Muscle layer of duodenum (tissue), 2 donors: ENCODE measurements around the gene SHB.

Experiments used
- H3K27ac ChIP-seq: one replicate; pipeline ENCODE4 v1.7.0; 2013; ENCODE audit warnings: mild to moderate bottlenecking, low read length
- H3K27me3 ChIP-seq: one replicate; pipeline ENCODE4 v1.7.0; 2013; ENCODE audit warnings: low read depth, mild to moderate bottlenecking, control low read depth, low read length
- H3K36me3 ChIP-seq, 2 donors: one replicate each; pipeline ENCODE4 v1.7.0; 2013; ENCODE audit warnings: low read length in 2 of 2, control low read depth in 1 of 2, mild to moderate bottlenecking in 1 of 2; ENCODE audit not compliant: insufficient read depth in 2 of 2, control insufficient read depth in 1 of 2
- H3K4me1 ChIP-seq, 2 donors: one replicate each; pipeline ENCODE4 v1.7.0; 2013; ENCODE audit warnings: low read length in 2 of 2, mild to moderate bottlenecking in 2 of 2, control low read depth in 1 of 2, moderate library complexity in 1 of 2; ENCODE audit not compliant: insufficient read depth in 2 of 2, control insufficient read depth in 1 of 2
- H3K4me3 ChIP-seq, 2 donors: one replicate each; pipeline ENCODE4 v1.7.0; 2013; ENCODE audit warnings: low read length in 2 of 2, low read depth in 1 of 2, mild to moderate bottlenecking in 1 of 2
- H3K9me3 ChIP-seq, 2 donors: one replicate each; pipeline ENCODE4 v1.7.0; 2013; ENCODE audit warnings: low read length in 2 of 2, control low read depth in 1 of 2, mild to moderate bottlenecking in 1 of 2; ENCODE audit not compliant: control insufficient read depth in 1 of 2
- donor health status: healthy.

The SHB gene

GRCh38 chr9:37987467-37987981 is 81.5 kb downstream of the SHB start:
- Histone ChIP-seq H3K4me3 (no peak overlapping the region), H3K4me1 (peaks cover 0 to 12% of the 10 kb centered on the region in 2 donors), H3K27me3 (no peaks in the 10 kb centered on the region), H3K27ac (no peak overlapping the region), H3K36me3 (no peaks in the 10 kb centered on the region), H3K9me3 (no peaks in the 10 kb centered on the region)

- H3K27me3 ChIP-seq = no peaks in the 10 kb centered on the region
- H3K4me3 ChIP-seq = no peak overlapping the region
- H3K27ac ChIP-seq = no peak overlapping the region
- no peaks in the 10 kb centered on the region for H3K36me3 ChIP-seq
- H3K9me3 ChIP-seq = no peaks in the 10 kb centered on the region
- peaks cover 0 to 12% of the 10 kb centered on the region in 2 donors for H3K4me1 ChIP-seq
Observed at GRCh38 chr9:37986771-37987258, 82.2 kb downstream of the SHB start.

- Histone ChIP-seq H3K27me3 (no peaks in the 10 kb centered on the region), H3K4me1 (peaks cover 0 to 12% of the 10 kb centered on the region in 2 donors), H3K36me3 (no peaks in the 10 kb centered on the region), H3K27ac (no peak overlapping the region), H3K4me3 (no peak overlapping the region), H3K9me3 (no peaks in the 10 kb centered on the region)
Observed at GRCh38 chr9:37986001-37986400, 83.0 kb downstream of the SHB start.

- H3K27ac ChIP-seq = no peak overlapping the region
- H3K9me3 ChIP-seq = no peaks in the 10 kb centered on the region
- H3K4me3 ChIP-seq = no peak overlapping the region
- peaks cover 0 to 12% of the 10 kb centered on the region in 2 donors for H3K4me1 ChIP-seq
- H3K36me3 ChIP-seq = no peaks in the 10 kb centered on the region
- H3K27me3 ChIP-seq = no peaks in the 10 kb centered on the region
Observed at GRCh38 chr9:37984672-37985611, 84.1 kb downstream of the SHB start.

- H3K4me1 ChIP-seq = peaks cover 0 to 12% of the 10 kb centered on the region in 2 donors
- H3K27ac ChIP-seq = no peak overlapping the region
- no peak overlapping the region for H3K4me3 ChIP-seq
- no peaks in the 10 kb centered on the region for H3K9me3 ChIP-seq
- H3K36me3 ChIP-seq = no peaks in the 10 kb centered on the region
- H3K27me3 ChIP-seq = no peaks in the 10 kb centered on the region
Observed at GRCh38 chr9:37984278-37984671, 84.8 kb downstream of the SHB start.

- Histone ChIP-seq H3K36me3 (no peaks in the 10 kb centered on the region), H3K4me3 (no peak overlapping the region), H3K27me3 (no peaks in the 10 kb centered on the region), H3K4me1 (peaks cover 0 to 12% of the 10 kb centered on the region in 2 donors), H3K27ac (no peak overlapping the region), H3K9me3 (no peaks in the 10 kb centered on the region)
Observed at GRCh38 chr9:37983381-37984067, 85.5 kb downstream of the SHB start.

GRCh38 chr9:37979844-37980243 is 89.2 kb downstream of the SHB start:
- Histone ChIP-seq H3K27me3 (no peaks in the 10 kb centered on the region), H3K4me1 (peaks cover 5 to 10% of the 10 kb centered on the region in 2 donors), H3K4me3 (no peak overlapping the region), H3K36me3 (no peaks in the 10 kb centered on the region), H3K27ac (no peak overlapping the region), H3K9me3 (no peaks in the 10 kb centered on the region)

- Histone ChIP-seq H3K4me3 (no peak overlapping the region), H3K36me3 (no peaks in the 10 kb centered on the region), H3K9me3 (no peaks in the 10 kb centered on the region), H3K27ac (no peak overlapping the region), H3K27me3 (no peaks in the 10 kb centered on the region), H3K4me1 (peaks cover 4 to 5% of the 10 kb centered on the region in 2 donors)
Observed at GRCh38 chr9:37978983-37979382, 90.0 kb downstream of the SHB start.

- H3K9me3 ChIP-seq = no peaks in the 10 kb centered on the region
- no peak overlapping the region for H3K27ac ChIP-seq
- H3K4me1 ChIP-seq = peaks cover 4 to 5% of the 10 kb centered on the region in 2 donors
- H3K36me3 ChIP-seq = no peaks in the 10 kb centered on the region
- no peaks in the 10 kb centered on the region for H3K27me3 ChIP-seq
- no peak overlapping the region for H3K4me3 ChIP-seq
Observed at GRCh38 chr9:37978481-37978864, 90.6 kb downstream of the SHB start.

- H3K9me3 ChIP-seq = no peaks in the 10 kb centered on the region
- H3K4me1 ChIP-seq = peaks cover 4 to 5% of the 10 kb centered on the region in 2 donors
- H3K27ac ChIP-seq = no peak overlapping the region
- H3K27me3 ChIP-seq = no peaks in the 10 kb centered on the region
- no peak overlapping the region for H3K4me3 ChIP-seq
- H3K36me3 ChIP-seq = no peaks in the 10 kb centered on the region
Observed at GRCh38 chr9:37977851-37978480, 91.1 kb downstream of the SHB start.
